Ascending aorta (tissue), 2 donors: ENCODE measurements around the gene FOLR2. TPM values are rescaled to one million over a fixed set of nuclear protein-coding genes. Genes with fewer than 3 reads are reported as not detected.
A peak's percentile ranks its signal among the peaks of the same experiment; 100 is the strongest.

Experiments
- DNase-seq, 2 donors: peaks; one replicate each; pipeline ENCODE4 v3.0.0-alpha.2; 2019; ENCODE audit warnings: low spot score in 2 of 2
- H3K27ac ChIP-seq, 2 donors: fragments of 200-600 bp; sonication (generic); one replicate each; pipeline ENCODE4 v1.5.1; 2016 to 2017; ENCODE audit warnings: mild to moderate bottlenecking in 1 of 2
- H3K27me3 ChIP-seq: fragments of 200-600 bp; sonication (generic); one replicate; pipeline ENCODE4 v1.5.1; 2017
- H3K36me3 ChIP-seq, 2 donors: fragments of 200-600 bp; sonication (generic); one replicate each; pipeline ENCODE4 v1.5.1; 2016
- H3K4me1 ChIP-seq, 2 donors: fragments of 200-600 bp; sonication (generic); one replicate each; pipeline ENCODE4 v1.5.1; 2016 to 2017; ENCODE audit warnings: mild to moderate bottlenecking in 1 of 2
- H3K4me3 ChIP-seq, 2 donors: fragments of 200-600 bp; sonication (generic); one replicate each; pipeline ENCODE4 v1.5.1; 2016 to 2017; ENCODE audit warnings: mild to moderate bottlenecking in 1 of 2
- H3K9me3 ChIP-seq, 2 donors: fragments of 200-600 bp; sonication (generic); one replicate each; pipeline ENCODE4 v1.5.1; 2016
- intact Hi-C: fragments of 100-400 bp; cut with DNase I; formaldehyde crosslinking; loops from one replicate; pipeline ENCODE4 v1.15.1; 2023
- total RNA-seq: library from RNA; depleted of rRNA; stranded (reverse); fragments of >200 nt; gene quantifications from one replicate; pipeline ENCODE4 v1.1.0, GENCODE V29; 2016
- TF ChIP-seq, protein P1 (sequence below), 3 experiments: fragments of 200-600 bp in 2 of 3; fragments of 450-650 bp in 1 of 3; sonication (generic) in 2 of 3; IDR thresholded peaks; one replicate each; pipeline ENCODE4 v1.5.1; 2016 to 2019; ENCODE audit warnings: antibody characterized with exemption in 3 of 3, mild to moderate bottlenecking in 1 of 3, moderate library complexity in 1 of 3

Gene FOLR2
- total RNA-seq, 1 donor from 2014 or later = 34.5 TPM

DNA sequence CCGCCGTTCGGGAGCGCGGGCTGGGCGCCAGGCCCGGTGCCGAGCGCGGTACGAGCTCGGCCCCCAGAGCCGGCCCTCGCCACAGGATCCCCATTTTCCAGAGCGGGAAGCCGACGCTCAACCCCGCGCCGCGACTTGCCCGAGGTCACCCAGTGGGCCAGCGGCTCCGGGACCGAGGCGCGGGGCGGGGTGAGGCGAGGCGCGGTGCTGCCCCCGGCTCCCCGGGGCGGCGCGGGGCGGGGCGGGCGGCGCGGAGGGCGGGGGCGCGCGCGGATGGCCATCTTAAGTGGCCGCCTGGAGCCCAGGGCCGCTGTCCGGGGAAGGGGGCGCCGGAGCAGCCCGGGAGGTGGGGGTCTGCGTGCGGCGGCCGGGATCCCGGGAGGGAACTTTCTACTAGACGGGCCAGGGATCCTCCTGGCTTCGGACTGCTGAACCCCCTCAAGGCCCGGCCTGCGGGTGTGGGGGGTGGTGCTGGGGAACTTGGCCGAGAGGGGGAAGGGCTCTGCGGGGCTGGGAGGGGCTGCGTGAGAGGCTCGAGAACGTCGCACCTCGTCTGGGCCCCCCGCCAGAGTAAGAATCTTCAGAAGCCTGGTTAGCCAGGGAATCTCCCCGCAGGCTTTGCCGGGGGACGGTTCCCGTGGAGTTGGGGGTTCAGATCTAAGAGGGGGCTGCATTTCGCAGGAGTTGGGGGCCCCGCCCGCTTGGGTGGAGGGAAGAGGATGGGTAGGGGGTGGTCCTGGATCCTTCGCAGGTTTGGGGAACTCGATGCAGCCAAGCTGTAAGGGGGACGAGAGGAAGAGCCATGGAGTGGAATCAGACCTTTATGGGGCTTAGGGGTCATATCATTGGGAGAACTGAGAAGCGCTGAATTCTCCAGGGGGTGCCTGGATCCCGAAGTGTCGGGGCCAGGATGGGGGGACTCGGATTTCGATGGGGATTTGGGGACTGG is 7.3 kb downstream of the FOLR2 start:
- peaks cover 6 to 18% of the 10 kb centered on the region in 2 donors for H3K4me1 ChIP-seq
- TF ChIP-seq, protein P1, sequence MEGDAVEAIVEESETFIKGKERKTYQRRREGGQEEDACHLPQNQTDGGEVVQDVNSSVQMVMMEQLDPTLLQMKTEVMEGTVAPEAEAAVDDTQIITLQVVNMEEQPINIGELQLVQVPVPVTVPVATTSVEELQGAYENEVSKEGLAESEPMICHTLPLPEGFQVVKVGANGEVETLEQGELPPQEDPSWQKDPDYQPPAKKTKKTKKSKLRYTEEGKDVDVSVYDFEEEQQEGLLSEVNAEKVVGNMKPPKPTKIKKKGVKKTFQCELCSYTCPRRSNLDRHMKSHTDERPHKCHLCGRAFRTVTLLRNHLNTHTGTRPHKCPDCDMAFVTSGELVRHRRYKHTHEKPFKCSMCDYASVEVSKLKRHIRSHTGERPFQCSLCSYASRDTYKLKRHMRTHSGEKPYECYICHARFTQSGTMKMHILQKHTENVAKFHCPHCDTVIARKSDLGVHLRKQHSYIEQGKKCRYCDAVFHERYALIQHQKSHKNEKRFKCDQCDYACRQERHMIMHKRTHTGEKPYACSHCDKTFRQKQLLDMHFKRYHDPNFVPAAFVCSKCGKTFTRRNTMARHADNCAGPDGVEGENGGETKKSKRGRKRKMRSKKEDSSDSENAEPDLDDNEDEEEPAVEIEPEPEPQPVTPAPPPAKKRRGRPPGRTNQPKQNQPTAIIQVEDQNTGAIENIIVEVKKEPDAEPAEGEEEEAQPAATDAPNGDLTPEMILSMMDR (IDR thresholded peaks at IDR 0.05) = no peak
- H3K36me3 ChIP-seq = peaks cover 9 to 20% of the 10 kb centered on the region in 2 donors
- no peaks in the 10 kb centered on the region for H3K9me3 ChIP-seq
- H3K27me3 ChIP-seq = no peaks in the 10 kb centered on the region
- H3K27ac ChIP-seq = peak overlapping the region; percentile 96 to 97
- peak overlapping the region; percentile 93 to 99 for H3K4me3 ChIP-seq
- peak in 1 of 2 donors; percentile 85 for DNase-seq
- intact Hi-C loops = loop anchor here (1.0 to 10.0 kb wide), 7 partner anchors 15 to 1651 kb away; partner anchors contain the start of genes ANAPC15, CLPB, COA4 and LAMTOR1

DNA sequence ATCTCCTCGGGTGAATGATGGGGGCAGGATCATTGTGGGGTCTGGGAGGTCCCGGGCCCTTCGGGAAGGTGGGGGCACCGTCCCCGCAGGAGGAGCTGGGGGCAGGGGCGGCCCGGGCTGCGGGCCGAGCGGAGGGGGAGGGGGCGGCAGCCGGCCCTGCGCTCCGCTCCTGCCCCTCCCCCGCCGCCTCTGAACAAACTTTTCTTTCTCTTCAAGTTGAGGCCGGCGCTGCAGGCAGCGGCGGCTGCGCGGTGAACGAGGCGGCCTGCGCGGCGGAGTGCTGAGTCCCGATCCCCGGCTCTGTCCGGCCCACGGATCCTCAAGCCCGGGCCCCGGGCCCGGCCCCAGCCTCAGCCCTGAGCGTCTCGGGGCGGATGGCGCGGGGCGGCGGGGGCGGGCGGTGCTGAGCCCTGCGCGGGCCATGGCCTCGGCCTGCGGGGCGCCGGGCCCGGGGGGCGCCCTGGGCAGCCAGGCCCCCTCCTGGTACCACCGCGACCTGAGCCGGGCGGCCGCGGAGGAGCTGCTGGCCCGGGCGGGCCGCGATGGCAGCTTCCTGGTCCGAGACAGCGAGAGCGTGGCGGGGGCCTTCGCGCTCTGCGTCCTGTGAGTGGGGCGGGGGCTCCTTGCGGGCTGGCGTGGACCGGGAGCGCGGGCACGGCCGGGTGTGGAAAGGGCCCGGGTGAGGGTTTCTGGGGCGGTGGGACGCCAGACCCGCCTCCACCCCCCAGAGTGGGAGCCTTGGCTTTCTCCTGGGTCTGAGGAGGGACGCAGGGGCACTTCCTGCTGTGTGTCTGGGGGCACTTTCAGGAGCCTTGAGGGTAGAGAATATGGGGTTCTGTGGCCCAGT is 8.2 kb downstream of the FOLR2 start, which contains the start of gene INPPL1:
INPPL1 (plus strand) TSS at position 204 of the 847 bp plus-strand sequence; CDS start at position 422, 218 bp downstream.
- Histone ChIP-seq H3K36me3 (peaks cover 18 to 29% of the 10 kb centered on the region in 2 donors), H3K27me3 (no peaks in the 10 kb centered on the region), H3K9me3 (no peaks in the 10 kb centered on the region), H3K4me3 (peak within 1 kb of the TSS; percentile 93 to 99), H3K4me1 (peaks cover 6 to 18% of the 10 kb centered on the region in 2 donors), H3K27ac (peak within 1 kb of the TSS; percentile 96 to 97)
- TF ChIP-seq, protein P1 (IDR thresholded peaks at IDR 0.05) = no peak
- DNase-seq = peak in 1 of 2 donors; percentile 66
- intact Hi-C loops = loop anchor here (1.0 to 10.0 kb wide), 4 partner anchors 15 to 1650 kb away; partner anchors contain the start of genes COA4, NADSYN1 and PAAF1

DNA sequence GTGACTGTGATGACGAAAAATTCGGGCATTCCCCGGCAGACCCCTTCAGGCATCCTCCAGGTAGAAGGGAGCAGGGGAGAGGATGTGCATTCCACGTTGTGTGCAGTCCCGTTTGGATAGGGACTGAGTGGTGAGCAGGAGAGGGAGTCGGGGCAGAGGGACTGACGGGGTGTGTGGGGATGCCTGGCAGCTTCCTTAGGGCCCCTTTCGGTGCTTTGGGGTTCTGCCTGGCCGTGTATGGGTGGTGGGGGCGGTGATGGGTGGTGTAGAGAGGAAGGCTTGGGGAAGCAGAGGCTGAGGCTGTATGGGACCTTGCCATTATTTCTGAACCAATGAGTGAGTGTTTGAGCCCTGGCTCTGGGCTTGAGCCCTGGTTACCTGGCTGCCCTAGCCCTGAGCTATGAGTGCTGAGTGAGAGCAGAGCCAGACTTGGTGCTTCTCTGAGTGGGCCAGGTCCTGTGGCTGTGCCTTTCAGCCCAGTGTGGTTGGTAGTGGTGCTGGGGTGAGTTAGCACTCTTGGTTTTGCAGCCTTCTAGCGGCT is 8.9 kb downstream of the FOLR2 start:
- intact Hi-C loops = loop anchor here (10.0 kb wide), 2 partner anchors 771 to 1649 kb away; partner anchors contain the start of genes COA4, NADSYN1 and PAAF1
- TF ChIP-seq, protein P1 (IDR thresholded peaks at IDR 0.05) = no peak
- peak overlapping the region; percentile 93 to 99 for H3K4me3 ChIP-seq
- no peaks in the 10 kb centered on the region for H3K27me3 ChIP-seq
- H3K9me3 ChIP-seq = no peaks in the 10 kb centered on the region
- H3K36me3 ChIP-seq = peaks cover 25 to 36% of the 10 kb centered on the region in 2 donors
- DNase-seq = peak in 1 of 2 donors; percentile 63
- peaks cover 6 to 18% of the 10 kb centered on the region in 2 donors for H3K4me1 ChIP-seq
- H3K27ac ChIP-seq = peak overlapping the region; percentile 96 to 97

DNA sequence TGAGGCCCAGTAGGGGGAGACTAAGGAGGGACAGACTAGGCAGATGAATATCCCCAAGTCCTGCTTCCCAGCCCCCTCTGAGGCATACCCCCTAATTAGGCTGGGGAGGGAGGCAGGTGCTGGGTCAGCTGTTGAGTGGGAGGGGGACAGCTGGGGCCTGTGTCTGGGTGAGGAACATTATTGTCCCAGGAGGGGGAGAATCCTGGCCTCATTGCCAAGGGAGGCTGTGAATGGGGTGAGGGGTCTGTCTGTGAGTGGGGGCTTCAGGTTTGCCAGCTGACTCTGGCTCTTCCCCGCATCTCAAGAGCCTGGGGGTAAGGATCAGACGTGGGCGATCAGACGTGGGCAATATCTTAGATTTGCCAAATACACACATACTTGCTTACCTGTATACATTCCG is 10.1 kb downstream of the FOLR2 start:
- intact Hi-C loops = loop anchor here (10.0 kb wide), 2 partner anchors 772 to 1648 kb away; partner anchors contain the start of genes COA4, NADSYN1 and PAAF1
- Histone ChIP-seq H3K4me3 (no peak overlapping the region), H3K9me3 (no peaks in the 10 kb centered on the region), H3K27me3 (no peaks in the 10 kb centered on the region), H3K27ac (no peak overlapping the region), H3K36me3 (peaks cover 37 to 48% of the 10 kb centered on the region in 2 donors), H3K4me1 (peaks cover 6 to 18% of the 10 kb centered on the region in 2 donors)
- TF ChIP-seq, protein P1 (IDR thresholded peaks at IDR 0.05) = no peak
- DNase-seq = no peak
